Measurements from ENCODE around the gene CCDC54. TPM values are rescaled to one million over a fixed set of nuclear protein-coding genes. Genes with fewer than 3 reads are reported as not detected.
A peak's percentile ranks its signal among the peaks of the same experiment; 100 is the strongest.

The CCDC54 gene
- total and polyA plus RNA-seq, 2 of the 8 experiments (the other 6 are each of a cell fraction or from before 2014, with no cell fraction given), result not detected

GRCh38 chr3:107394502-107394901 is 17.3 kb downstream of the CCDC54 start:
- Histone ChIP-seq H3K23me2 (ENCODE audit: low read depth, low read length) (no peaks in the 10 kb centered on the region), H2BK20ac (ENCODE audit: low read length) (no peak overlapping the region), H3K79me1 (ENCODE audit: low read depth, low read length) (no peaks in the 10 kb centered on the region), H2BK5ac (ENCODE audit: low read depth, low read length) (peak overlapping the region; percentile 26; the same call in 1 of the 2 replicates), H3K18ac (ENCODE audit: extremely low read depth, low read length) (no peak overlapping the region; the same call in 1 of the 2 replicates), H3K4me1 (replicated peaks in 1 of 4; ENCODE audit: control insufficient read depth in 3 of 4, insufficient read depth in 4 of 4, low read length in 3 of 4) (0 out of 7 replicates have a peak, but pooled peaks cover 0 to 3% (median 0%) of the 10 kb centered on the region in 4 experiments), H3K23ac (ENCODE audit: insufficient read length) (no peak overlapping the region), H3K4me3 (ENCODE audit: extremely low read depth in 1 of 4, insufficient read depth in 2 of 4, low read depth in 3 of 4, low read length in 4 of 4) (no peak overlapping the region), H2AK5ac (ENCODE audit: low read depth, low read length) (no peak overlapping the region), H3K27ac (ENCODE audit: low read depth, low read length) (no peak overlapping the region), H2AFZ (ENCODE audit: low read length) (peak overlapping the region; percentile 100), H3K9ac (replicated peaks in 1 of 4; ENCODE audit: extremely low read depth in 1 of 4, low read depth in 3 of 4, low read length in 3 of 4) (no peak overlapping the region), H2BK120ac (replicated peaks; ENCODE audit: low read depth, low read length) (peak overlapping the region; percentile 88), H3K9me3 (ENCODE audit: insufficient read depth in 2 of 2, low read depth in 1 of 2, low read length in 1 of 2) (no peaks in the 10 kb centered on the region), H3K14ac (ENCODE audit: insufficient read length) (no peak overlapping the region), H4K8ac (ENCODE audit: extremely low read depth, insufficient read depth, low read length) (no peak overlapping the region), H4K91ac (replicated peaks; ENCODE audit: insufficient read length, low read length) (no peak overlapping the region), H4K5ac (ENCODE audit: insufficient read length, low read depth, low read length) (peak overlapping the region; percentile 61), H3K79me2 (ENCODE audit: control insufficient read depth in 1 of 2, insufficient read depth in 2 of 2, low read length in 2 of 2) (no peaks in the 10 kb centered on the region), H2BK15ac (ENCODE audit: low read length) (no peak overlapping the region), H2BK12ac (ENCODE audit: low read depth, low read length) (no peak overlapping the region), H3K4ac (replicated peaks; ENCODE audit: insufficient read length, low read depth, low read length) (no peak overlapping the region), H3K4me2 (ENCODE audit: insufficient read depth in 1 of 2, low read depth in 2 of 2, low read length in 2 of 2) (peak overlapping the region in 1 of 2 experiments; percentile 7; a peak in 1 of 4 replicates), H3K36me3 (ENCODE audit: control insufficient read depth in 2 of 4, insufficient read depth in 4 of 4, low read length in 3 of 4) (no peaks in the 10 kb centered on the region), H4K20me1 (replicated peaks in 1 of 2; ENCODE audit: control insufficient read depth in 1 of 2, insufficient read depth in 2 of 2, low read length in 2 of 2) (no peaks in the 10 kb centered on the region), H3K56ac (replicated peaks; ENCODE audit: insufficient read length, low read depth, low read length) (no peak overlapping the region), H3K27me3 (replicated peaks in 1 of 4; ENCODE audit: control insufficient read depth in 3 of 4, extremely low read depth in 1 of 4, insufficient read depth in 3 of 4, low read length in 3 of 4) (no peaks in the 10 kb centered on the region)
- ChIA-PET CTCF (ENCODE audit: partially characterized antibody) (interaction anchor here (0.9 to 2.0 kb wide), 5 partner anchors 8 to 122 kb away, joined by 3 to 8 read pairs (median 3); no protein-coding TSS in a partner anchor), POLR2A (ENCODE audit: partially characterized antibody) (no interaction called here)
- FAIRE-seq, result peak; percentile 75
- 89% methylated on average over 1 of the region's 1 CpG; no CpG with 5 or more reads in 1 of the 2 experiments for WGBS, 2 experiments (ENCODE audit: extremely low coverage in 1 of 2, insufficient coverage in 1 of 2, insufficient read length in 1 of 2, insufficient replicate concordance in 2 of 2, low coverage in 1 of 2, low lambda C conversion rate in 2 of 2, missing lambda C conversion rate in 1 of 2)
- DNase-seq (ENCODE audit: low read depth in 1 of 2, low spot score in 2 of 2), result no peak
- TF ChIP-seq SIX5 (IDR thresholded peaks at IDR 0.05; ENCODE audit: low read depth, low read length), result peak; percentile 35; the same call in 1 of the 2 replicates
- TF ChIP-seq CREB1 (IDR thresholded peaks at IDR 0.05), result no peak
- 0 out of 2 replicates have a peak, but pooled peaks have one; percentile 42 for TF ChIP-seq CEBPB (IDR thresholded peaks at IDR 0.05; ENCODE audit: low read depth, low read length)
